OCI-LY7 (cell line): ENCODE measurements around the gene DNAH14. TPM values are rescaled to one million over a fixed set of nuclear protein-coding genes. Genes with fewer than 3 reads are reported as not detected.

Experiments
- BruUV-seq: library from RNA; stranded (reverse); fragments of 400-500 nt; replicated peaks from 2 replicates; lab custom pipeline; 2021; lab: Mats Ljungman, UMichigan
- CTCF ChIA-PET: fragments of 300-600 bp; sonication (Branson Sonifier 250); formaldehyde crosslinking; loops from one replicate; lab custom pipeline; 2022; ENCODE audit warnings: antibody characterized with exemption; ENCODE audit not compliant: unreplicated experiment; lab: Charles Lee
- POLR2A ChIA-PET: fragments of 300-600 bp; sonication (Branson Sonifier 250); formaldehyde crosslinking; loops from one replicate; lab custom pipeline; 2022; ENCODE audit warnings: antibody characterized with exemption; lab: Charles Lee
- DNase-seq: peaks from one replicate; pipeline ENCODE4 v3.0.0-alpha.2; 2015; ENCODE audit warnings: low spot score
- H2AFZ ChIP-seq: fragments of 200-600 bp; sonication (generic), shearing (Covaris generic); 2 replicates; pipeline ENCODE4 v1.6.1; 2014; ENCODE audit warnings: mild to moderate bottlenecking, antibody characterized with exemption, low read length, moderate library complexity
- H3K27ac ChIP-seq: fragments of 200-600 bp; sonication (generic); 2 replicates; pipeline ENCODE4 v1.5.1; 2014; ENCODE audit warnings: mixed run types, low read depth, mild to moderate bottlenecking, moderate library complexity, low read length, inconsistent platforms; ENCODE audit not compliant: poor library complexity, severe bottlenecking
- H3K36me3 ChIP-seq: fragments of 200-600 bp; sonication (generic); 2 replicates; pipeline ENCODE4 v1.6.1; 2014; ENCODE audit warnings: mild to moderate bottlenecking, antibody characterized with exemption, low read length, moderate library complexity, mixed read lengths; ENCODE audit not compliant: insufficient read depth
- H3K4me1 ChIP-seq: fragments of 200-600 bp; sonication (generic); 2 replicates; pipeline ENCODE4 v1.5.1; 2014; ENCODE audit warnings: mild to moderate bottlenecking, low read length; ENCODE audit not compliant: insufficient read depth, poor library complexity, severe bottlenecking
- H3K4me2 ChIP-seq: fragments of 200-600 bp; sonication (generic); 2 replicates; pipeline ENCODE4 v1.6.1; 2014; ENCODE audit warnings: mild to moderate bottlenecking, low read length
- H3K4me3 ChIP-seq: fragments of 200-600 bp; sonication (generic); 2 replicates; pipeline ENCODE4 v1.5.1; 2014; ENCODE audit warnings: mild to moderate bottlenecking, low read depth, low read length; ENCODE audit not compliant: poor library complexity, severe bottlenecking
- H3K79me2 ChIP-seq: fragments of 200-600 bp; sonication (generic); 2 replicates; pipeline ENCODE4 v1.6.1; 2016; ENCODE audit warnings: low read depth, mild to moderate bottlenecking, low read length, moderate library complexity, mixed read lengths; ENCODE audit not compliant: insufficient read depth
- H3K9me2 ChIP-seq: fragments of 200-600 bp; sonication (generic); 2 replicates; pipeline ENCODE4 v1.6.1; 2016; ENCODE audit warnings: mild to moderate bottlenecking, low read length, mixed read lengths; ENCODE audit not compliant: insufficient read depth
- H3K9me3 ChIP-seq: fragments of 200-600 bp; sonication (generic); 2 replicates; pipeline ENCODE4 v1.6.1; 2014; ENCODE audit warnings: mild to moderate bottlenecking, mixed run types, low read length, mixed read lengths
- H4K20me1 ChIP-seq: fragments of 200-600 bp; sonication (generic); 2 replicates; pipeline ENCODE4 v1.6.1; 2014; ENCODE audit warnings: mild to moderate bottlenecking, antibody characterized with exemption, low read length, moderate library complexity, mixed read lengths; ENCODE audit not compliant: insufficient read depth
- EZH2phosphoT487 ChIP-seq: fragments of 200-600 bp; sonication (generic); IDR thresholded peaks from 2 replicates; pipeline ENCODE4 v1.6.1; 2018; ENCODE audit warnings: low read depth, borderline replicate concordance, mild to moderate bottlenecking, mixed run types, antibody characterized with exemption, low read length, moderate library complexity, mixed read lengths
- intact Hi-C: fragments of 100-400 bp; cut with micrococcal nuclease; formaldehyde crosslinking; loops from one replicate; pipeline ENCODE4 v1.10.0; 2022; ENCODE audit not compliant: unreplicated experiment
- total RNA-seq, 2 experiments: library from RNA; depleted of rRNA in 1 of 2; stranded (reverse); fragments of >200 nt in 1 of 2; shearing (Covaris generic) in 1 of 2; gene quantifications; 2 replicates each; pipeline ENCODE4 v1.2.3, GENCODE V29; 2014 to 2022
- TF ChIP-seq, protein P1 (sequence below): fragments of 200-600 bp; sonication (generic); conservative IDR thresholded peaks from 2 replicates; pipeline ENCODE4 v1.5.1; 2014; ENCODE audit warnings: mild to moderate bottlenecking, antibody characterized with exemption, low read length, moderate library complexity, mixed read lengths

The DNAH14 gene
- total RNA-seq, 2 experiments from 2014 or later: not detected

DNA sequence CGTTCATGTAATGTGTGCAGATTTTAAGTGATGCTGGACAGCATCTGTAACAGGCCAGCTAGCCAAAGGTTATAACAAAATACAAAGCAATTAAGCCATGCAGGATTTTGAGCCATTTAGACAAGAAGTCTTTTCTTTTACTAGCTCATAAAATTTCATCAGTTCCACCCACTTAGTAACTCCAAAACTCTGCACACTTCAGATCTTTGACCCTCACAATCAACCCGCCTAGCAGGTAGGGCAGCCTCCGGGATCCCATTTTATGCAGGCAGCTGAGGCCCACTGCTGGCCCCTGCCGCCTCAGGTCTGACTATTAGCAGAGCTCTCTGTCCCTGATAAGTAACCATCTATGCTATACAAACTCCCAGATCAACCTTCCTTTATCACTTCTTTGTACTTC lies 489.1 kb downstream of the DNAH14 start:
- H3K27ac ChIP-seq: no peak overlapping the region
- ChIA-PET CTCF (interaction anchor here (0.5 kb wide), 1 partner anchor 358 kb away, joined by 3 read pairs; no protein-coding TSS in a partner anchor), POLR2A (interaction anchor here (0.7 to 1.4 kb wide), 7 partner anchors 8 to 1101 kb away, joined by 3 to 7 read pairs (median 3); no protein-coding TSS in a partner anchor)
- no peak overlapping the region for H2AFZ ChIP-seq
- H3K9me2 ChIP-seq: no peaks in the 10 kb centered on the region
- DNase-seq: no peak
- no peak overlapping the region for H3K4me3 ChIP-seq
- peaks cover 100% of the 10 kb centered on the region for H3K36me3 ChIP-seq
- no TSS peak for BruUV-seq
- H3K4me2 ChIP-seq: no peak overlapping the region
- H4K20me1 ChIP-seq: peaks cover 25% of the 10 kb centered on the region
- H3K79me2 ChIP-seq: peaks cover 97% of the 10 kb centered on the region
- TF ChIP-seq, protein P1, sequence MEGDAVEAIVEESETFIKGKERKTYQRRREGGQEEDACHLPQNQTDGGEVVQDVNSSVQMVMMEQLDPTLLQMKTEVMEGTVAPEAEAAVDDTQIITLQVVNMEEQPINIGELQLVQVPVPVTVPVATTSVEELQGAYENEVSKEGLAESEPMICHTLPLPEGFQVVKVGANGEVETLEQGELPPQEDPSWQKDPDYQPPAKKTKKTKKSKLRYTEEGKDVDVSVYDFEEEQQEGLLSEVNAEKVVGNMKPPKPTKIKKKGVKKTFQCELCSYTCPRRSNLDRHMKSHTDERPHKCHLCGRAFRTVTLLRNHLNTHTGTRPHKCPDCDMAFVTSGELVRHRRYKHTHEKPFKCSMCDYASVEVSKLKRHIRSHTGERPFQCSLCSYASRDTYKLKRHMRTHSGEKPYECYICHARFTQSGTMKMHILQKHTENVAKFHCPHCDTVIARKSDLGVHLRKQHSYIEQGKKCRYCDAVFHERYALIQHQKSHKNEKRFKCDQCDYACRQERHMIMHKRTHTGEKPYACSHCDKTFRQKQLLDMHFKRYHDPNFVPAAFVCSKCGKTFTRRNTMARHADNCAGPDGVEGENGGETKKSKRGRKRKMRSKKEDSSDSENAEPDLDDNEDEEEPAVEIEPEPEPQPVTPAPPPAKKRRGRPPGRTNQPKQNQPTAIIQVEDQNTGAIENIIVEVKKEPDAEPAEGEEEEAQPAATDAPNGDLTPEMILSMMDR: no peak
- TF ChIP-seq EZH2phosphoT487: no peak
- intact Hi-C loops: no loop called here
- H3K4me1 ChIP-seq: peaks cover 11% of the 10 kb centered on the region
- no peaks in the 10 kb centered on the region for H3K9me3 ChIP-seq

DNA sequence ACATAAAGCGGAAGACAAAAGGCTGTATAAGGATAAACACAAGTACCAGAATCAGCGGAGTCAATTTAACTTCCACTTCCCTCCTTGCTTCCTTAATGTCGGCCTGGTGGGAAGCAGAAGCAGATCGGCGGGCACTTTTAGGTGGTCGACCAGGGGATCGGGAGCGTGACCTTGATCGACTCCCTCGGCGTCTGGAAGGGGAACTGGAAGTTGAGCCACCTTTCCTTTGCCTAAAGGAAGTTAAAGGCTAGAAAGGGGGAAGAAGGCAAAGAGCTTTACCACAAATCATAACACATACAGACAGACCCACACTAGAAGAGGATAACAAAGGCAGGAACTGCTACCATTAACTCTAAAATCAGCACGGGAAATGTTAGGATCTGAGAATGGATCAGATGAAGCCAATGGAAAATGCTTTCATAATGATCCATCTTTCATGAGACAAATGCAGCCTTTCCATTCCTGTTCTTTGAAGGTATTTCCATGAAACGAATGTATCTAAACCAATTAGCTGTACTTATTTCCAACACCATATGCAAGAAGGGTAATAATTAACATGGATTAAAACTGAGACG lies 492.6 kb downstream of the DNAH14 start:
- POLR2A ChIA-PET: interaction anchor here (0.6 to 2.5 kb wide), 7 partner anchors 14 to 631 kb away, joined by 3 to 12 read pairs (median 3); partner anchors contain the start of gene PYCR2
- no peak for DNase-seq
- Histone ChIP-seq H3K27ac (no peak overlapping the region), H2AFZ (no peak overlapping the region), H3K36me3 (peaks cover 96% of the 10 kb centered on the region), H3K4me1 (peaks cover 33% of the 10 kb centered on the region), H3K9me3 (no peaks in the 10 kb centered on the region), H3K4me2 (0 out of 2 replicates have a peak overlapping the region, but pooled peaks have one; percentile 96), H3K79me2 (peaks cover 100% of the 10 kb centered on the region), H3K9me2 (no peaks in the 10 kb centered on the region), H4K20me1 (peaks cover 53% of the 10 kb centered on the region), H3K4me3 (no peak overlapping the region)
- no TSS peak for BruUV-seq
- CTCF ChIA-PET: no interaction called here
- intact Hi-C loops: loop anchor here (10.0 kb wide), 1 partner anchor 987 kb away; the partner anchor contains the start of gene WDR26
- TF ChIP-seq, protein P1: no peak
- no peak for TF ChIP-seq EZH2phosphoT487
